ENCODE results near the gene NSMF.

DNA sequence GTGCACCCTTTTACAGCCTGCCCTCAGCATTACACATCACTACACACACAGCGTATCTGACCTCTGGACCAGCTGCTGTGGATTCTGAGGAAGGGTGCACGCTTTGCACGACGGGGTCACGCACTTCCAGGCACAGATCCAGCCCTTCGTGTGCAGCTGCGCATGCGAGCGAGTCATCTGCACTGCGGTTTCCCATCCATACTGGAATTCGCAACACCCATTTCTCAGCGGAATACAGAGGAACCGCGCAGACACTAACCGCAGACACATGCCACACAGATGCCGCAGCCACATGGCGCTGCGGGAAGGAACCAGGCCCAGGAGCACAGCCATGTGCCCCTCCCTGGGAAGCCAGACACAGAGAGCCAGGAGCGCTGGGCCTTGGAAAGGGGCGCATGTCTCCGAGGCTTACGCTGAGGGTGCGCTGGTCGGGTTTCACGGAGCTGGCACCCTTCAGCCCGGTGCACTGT lies 47.6 kb upstream of the NSMF start:
- TF ChIP-seq, protein P1, sequence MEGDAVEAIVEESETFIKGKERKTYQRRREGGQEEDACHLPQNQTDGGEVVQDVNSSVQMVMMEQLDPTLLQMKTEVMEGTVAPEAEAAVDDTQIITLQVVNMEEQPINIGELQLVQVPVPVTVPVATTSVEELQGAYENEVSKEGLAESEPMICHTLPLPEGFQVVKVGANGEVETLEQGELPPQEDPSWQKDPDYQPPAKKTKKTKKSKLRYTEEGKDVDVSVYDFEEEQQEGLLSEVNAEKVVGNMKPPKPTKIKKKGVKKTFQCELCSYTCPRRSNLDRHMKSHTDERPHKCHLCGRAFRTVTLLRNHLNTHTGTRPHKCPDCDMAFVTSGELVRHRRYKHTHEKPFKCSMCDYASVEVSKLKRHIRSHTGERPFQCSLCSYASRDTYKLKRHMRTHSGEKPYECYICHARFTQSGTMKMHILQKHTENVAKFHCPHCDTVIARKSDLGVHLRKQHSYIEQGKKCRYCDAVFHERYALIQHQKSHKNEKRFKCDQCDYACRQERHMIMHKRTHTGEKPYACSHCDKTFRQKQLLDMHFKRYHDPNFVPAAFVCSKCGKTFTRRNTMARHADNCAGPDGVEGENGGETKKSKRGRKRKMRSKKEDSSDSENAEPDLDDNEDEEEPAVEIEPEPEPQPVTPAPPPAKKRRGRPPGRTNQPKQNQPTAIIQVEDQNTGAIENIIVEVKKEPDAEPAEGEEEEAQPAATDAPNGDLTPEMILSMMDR (IDR thresholded peaks at IDR 0.05; ENCODE audit: control extremely low read depth in 1 of 3, insufficient read depth in 1 of 3, low read depth in 1 of 3, low read length in 3 of 3), result no peak
- TF ChIP-seq KDM1A (IDR thresholded peaks at IDR 0.05; ENCODE audit: borderline replicate concordance, low read length) (no peak), TAF1 (IDR thresholded peaks at IDR 0.05; ENCODE audit: low read depth, low read length) (no peak), GTF2F1 (IDR thresholded peaks at IDR 0.05; ENCODE audit: borderline replicate concordance, low read depth, low read length) (no peak)

Measured in H1 (cell line).